ENCODE measurements around the gene DNASE1L1.
A peak's percentile ranks its signal among the peaks of the same experiment; 100 is the strongest.
"Not testable (repeated sequence)": the region's sequence is repeated elsewhere in the genome, so short reads cannot be mapped to it uniquely, and the experiment has no call there.

The DNASE1L1 gene

DNA sequence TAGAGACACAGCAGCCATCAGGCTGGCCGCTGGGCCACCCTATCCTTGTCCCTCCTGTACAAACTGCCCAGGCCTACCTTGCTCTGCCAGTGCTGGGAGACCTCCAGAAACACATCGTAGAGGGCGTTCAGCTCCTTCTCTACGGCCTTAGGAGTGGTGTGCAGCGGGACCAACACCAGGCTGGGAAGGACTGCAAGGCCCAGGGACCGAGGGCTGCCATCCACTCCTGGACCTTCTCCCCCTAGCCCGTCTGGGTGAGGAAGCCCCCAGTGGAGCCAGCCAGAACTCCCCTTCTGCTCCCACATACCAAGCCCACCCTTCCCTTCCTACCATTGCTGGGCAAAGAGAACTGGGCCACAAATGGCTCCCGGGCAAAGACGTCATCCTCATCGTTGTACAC is 5.9 kb downstream of the DNASE1L1 start:
- no peak for DNase-seq

DNA sequence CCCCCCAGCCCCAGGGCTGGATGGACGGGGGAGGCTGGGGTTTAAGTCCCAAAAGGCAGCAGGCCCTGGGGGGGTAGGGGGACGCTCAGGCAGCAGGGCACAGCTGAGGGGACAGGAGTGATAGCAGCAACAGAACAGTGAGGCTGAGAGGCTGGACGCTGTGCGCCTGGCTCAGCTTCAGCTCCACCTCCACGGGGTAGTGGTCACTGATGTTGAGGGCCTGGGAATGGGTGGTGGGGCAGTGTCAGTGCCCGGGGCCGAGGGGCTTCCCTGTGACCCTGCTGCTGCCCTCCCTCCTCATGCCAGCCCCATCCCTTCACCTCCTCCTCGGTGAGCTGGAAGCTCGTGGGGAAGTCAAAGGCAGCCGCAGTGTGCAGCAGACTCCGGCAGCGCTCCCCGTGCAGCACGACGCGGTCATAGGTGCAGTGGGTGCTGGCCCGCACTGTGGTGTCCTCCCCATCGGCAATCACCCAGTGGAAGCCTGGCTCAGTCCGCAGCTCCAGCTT is 6.4 kb downstream of the DNASE1L1 start:
- DNase-seq, result no peak

GRCh38 chrX:154401918-154402621 is 7.0 kb downstream of the DNASE1L1 start:
- DNase-seq, result no peak

DNA sequence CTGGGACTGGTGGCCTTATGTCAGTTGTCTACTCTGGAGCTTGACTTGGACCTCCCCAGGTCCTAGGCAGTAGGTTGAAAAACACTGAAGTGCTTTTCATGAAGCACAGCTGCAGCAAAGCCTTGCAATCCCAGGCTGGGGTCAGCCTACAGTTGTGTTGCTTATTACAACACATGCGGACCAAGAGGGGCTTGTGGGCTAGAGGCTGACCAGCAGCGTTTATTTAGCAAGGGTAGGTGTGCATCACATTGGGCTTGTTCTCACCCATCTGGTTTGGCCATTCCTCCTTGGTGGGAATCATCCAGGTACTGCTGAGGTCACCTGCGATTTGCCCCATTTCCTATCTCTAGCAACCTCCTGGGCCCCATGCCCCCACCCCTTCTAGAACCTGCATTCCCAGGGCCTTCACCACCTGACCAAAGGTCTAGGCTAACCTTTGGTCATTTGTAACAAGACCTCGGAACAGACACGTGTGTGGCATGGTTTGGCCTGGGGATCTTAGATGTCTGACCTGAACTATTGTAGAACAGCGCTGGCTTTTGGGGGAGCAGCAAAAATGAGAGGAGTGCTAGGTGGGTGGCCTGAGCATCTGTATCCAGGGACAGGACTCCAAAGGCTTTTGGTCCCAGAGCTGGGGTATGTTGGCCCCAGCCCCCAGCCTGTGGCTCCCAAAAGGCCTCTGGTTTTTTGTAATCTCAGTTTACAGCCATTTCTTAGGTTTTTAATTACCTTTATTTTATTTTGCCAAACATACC is 7.8 kb downstream of the DNASE1L1 start:
- DNase-seq, result no peak

- DNase-seq, result not testable (repeated sequence)
Observed at GRCh38 chrX:154400369-154400817, 8.7 kb downstream of the DNASE1L1 start.

GRCh38 chrX:154399527-154400368 is 9.3 kb downstream of the DNASE1L1 start:
- no peak for DNase-seq

GRCh38 chrX:154398668-154399526 is 10.2 kb downstream of the DNASE1L1 start:
- peak; percentile 77 for DNase-seq

DNA sequence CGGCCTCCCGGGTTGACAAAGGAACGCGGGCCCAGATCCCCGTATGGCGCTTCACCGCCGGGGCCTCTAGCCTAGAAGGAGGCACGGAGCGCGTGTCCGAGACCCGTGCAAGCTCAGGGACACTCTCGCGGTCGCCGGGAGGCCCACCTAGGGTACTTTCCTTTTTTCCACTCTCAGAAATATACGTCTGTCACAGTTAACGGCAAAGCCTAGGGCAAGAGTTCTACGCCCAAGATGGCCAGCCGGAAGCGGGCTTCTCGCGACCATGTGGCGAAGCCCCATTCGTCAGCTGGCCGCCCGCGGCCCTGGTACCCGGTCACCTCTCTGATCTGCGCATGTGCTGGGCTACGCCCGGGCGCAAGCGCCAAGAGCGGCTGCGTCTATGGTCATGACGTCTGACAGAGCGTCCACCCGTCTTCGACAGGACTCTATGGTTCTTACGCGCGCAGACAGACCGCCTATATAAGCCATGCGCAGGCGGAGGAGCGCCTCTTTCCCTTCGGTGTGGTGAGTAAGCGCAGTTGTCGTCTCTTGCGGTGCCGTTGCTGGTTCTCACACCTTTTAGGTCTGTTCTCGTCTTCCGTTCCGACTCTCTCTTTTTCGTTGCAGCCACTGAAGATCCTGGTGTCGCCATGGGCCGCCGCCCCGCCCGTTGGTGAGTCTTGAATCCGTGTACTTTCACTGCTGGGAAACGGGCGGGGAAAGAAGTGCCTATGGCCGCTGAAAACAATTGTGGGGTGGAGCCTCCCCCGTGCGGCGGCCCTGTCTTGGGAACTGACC is 11.0 kb downstream of the DNASE1L1 start, which contains the start of gene RPL10:
Gene RPL10 (plus strand): TSS at position 490 of the 780 bp plus-strand sequence. CDS start 143 bp downstream, at position 633.
- peak; percentile 80 to 83 for DNase-seq

DNA sequence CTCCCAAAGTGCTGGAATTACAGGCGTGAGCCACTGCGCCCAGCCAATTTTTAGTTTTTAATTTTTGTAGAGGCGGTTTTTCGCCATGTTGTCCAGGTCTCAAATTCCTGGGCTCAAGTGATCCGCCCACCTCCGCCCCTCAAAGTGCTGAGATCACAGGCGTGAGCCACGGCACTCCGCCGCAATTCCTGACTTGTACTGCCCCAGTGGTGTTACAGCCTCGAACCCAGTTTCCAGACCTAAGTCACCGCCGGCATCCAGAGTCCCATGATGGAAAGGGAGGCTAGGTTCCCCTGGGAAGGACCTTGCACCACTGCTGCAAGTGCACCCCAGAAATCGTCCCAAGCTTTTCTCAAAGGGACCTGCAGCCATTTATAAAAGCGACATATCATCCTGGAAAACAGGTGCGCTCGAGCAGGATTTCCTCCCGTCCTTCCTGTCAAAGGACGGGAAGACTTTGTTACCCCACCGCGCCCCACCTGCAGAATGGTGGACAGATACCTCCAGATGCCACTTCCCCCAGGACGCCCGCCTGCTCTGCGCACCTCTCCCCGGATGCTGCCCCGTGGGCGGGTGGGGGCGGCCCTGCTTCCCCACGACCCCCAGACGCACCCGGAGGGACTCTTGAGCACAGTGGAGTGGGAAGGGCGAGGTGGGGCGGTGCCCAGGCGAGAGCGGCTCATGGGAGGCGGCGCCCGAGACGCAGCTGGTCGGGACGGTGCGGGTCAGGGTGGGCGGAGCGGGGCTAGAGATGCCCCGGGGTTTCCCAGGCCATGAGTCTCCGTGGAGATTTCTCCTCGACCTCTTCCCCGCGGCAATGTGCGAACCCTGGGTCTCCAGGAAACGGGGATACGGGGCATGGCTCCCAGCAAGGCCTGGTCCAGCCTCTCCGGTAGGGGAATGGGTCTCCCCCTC is 11.8 kb downstream of the DNASE1L1 start:
- peak; percentile 41 to 46 for DNase-seq

DNA sequence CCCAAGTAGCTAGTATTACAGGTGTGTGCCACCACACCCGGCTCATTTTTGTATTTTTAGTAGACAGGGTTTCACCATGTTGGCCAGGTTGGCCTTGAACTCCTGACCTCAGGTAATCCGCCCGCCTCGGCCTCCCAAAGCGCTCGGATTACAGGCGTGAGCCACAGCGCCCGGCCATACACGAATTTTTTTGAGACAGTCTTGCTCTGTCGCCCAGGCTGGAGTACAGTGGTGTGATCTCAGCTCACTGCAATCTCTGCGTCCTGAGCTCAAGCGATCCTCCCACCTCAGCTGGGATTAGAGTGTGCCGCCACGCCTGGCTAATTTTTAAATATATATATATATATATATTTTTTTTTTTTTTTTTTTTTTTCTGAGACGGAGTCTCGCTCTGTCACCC is 12.7 kb downstream of the DNASE1L1 start:
- DNase-seq, result not testable (repeated sequence)

GRCh38 chrX:154389812-154390747 is 19.0 kb downstream of the DNASE1L1 start:
- not testable (repeated sequence) for DNase-seq

DNA sequence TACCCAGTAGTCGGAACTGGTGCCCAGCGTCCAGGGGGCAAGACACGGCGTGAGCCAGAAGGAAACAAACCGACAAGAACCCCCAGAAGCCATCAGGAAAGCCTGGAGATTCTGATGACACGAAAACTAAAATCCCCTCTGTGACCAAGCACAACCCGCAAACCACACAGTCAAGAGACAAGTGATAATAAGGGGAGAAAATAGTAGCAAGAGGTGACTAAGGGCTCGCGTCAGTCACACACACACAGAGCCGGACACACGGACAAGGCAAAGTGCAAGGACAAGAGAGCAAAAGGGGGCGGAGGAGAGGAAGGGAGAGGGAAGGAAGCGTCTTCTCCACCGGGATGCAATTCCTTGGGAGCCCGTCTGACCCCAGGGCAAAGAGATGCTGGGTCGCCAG is 20.4 kb downstream of the DNASE1L1 start:
- not testable (repeated sequence) for DNase-seq

- not testable (repeated sequence) for DNase-seq
Observed at GRCh38 chrX:154388094-154388493, 21.0 kb downstream of the DNASE1L1 start.

GRCh38 chrX:154384284-154384892 is 24.7 kb downstream of the DNASE1L1 start:
- DNase-seq, result no peak

GRCh38 chrX:154383359-154384283 is 25.4 kb downstream of the DNASE1L1 start:
- DNase-seq, result no peak

- DNase-seq, result no peak
Observed at GRCh38 chrX:154382483-154383069, 26.5 kb downstream of the DNASE1L1 start.

- DNase-seq, result no peak
Observed at GRCh38 chrX:154381271-154381670, 27.8 kb downstream of the DNASE1L1 start.
